ENCODE results near the gene ADCY10.

The ADCY10 gene

GRCh38 chr1:167916766-167917511, 3.0 kb upstream of the ADCY10 start:
- TF ChIP-seq, protein P1, sequence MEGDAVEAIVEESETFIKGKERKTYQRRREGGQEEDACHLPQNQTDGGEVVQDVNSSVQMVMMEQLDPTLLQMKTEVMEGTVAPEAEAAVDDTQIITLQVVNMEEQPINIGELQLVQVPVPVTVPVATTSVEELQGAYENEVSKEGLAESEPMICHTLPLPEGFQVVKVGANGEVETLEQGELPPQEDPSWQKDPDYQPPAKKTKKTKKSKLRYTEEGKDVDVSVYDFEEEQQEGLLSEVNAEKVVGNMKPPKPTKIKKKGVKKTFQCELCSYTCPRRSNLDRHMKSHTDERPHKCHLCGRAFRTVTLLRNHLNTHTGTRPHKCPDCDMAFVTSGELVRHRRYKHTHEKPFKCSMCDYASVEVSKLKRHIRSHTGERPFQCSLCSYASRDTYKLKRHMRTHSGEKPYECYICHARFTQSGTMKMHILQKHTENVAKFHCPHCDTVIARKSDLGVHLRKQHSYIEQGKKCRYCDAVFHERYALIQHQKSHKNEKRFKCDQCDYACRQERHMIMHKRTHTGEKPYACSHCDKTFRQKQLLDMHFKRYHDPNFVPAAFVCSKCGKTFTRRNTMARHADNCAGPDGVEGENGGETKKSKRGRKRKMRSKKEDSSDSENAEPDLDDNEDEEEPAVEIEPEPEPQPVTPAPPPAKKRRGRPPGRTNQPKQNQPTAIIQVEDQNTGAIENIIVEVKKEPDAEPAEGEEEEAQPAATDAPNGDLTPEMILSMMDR (IDR thresholded peaks at IDR 0.05), result no peak
- H3K27me3 ChIP-seq, result no peaks in the 10 kb centered on the region
- intact Hi-C loops (cut with DNase I; ENCODE audit: low total_unique reads), result no loop called here

GRCh38 chr1:167915569-167915968, 1.6 kb upstream of the ADCY10 start:
- no peaks in the 10 kb centered on the region for H3K27me3 ChIP-seq
- H3K4me1 ChIP-seq, result peaks cover 0 to 7% (median 3%) of the 10 kb centered on the region in 4 donors
- H3K9me3 ChIP-seq, result no peaks in the 10 kb centered on the region
- TF ChIP-seq, protein P1 (IDR thresholded peaks at IDR 0.05), result no peak
- no peak for DNase-seq
- H3K36me3 ChIP-seq, result peaks cover 0 to 33% (median 7%) of the 10 kb centered on the region in 3 donors
- no peak overlapping the region for H3K27ac ChIP-seq
- no peak overlapping the region for H3K4me3 ChIP-seq
- intact Hi-C loops (cut with DNase I; ENCODE audit: low total_unique reads), result no loop called here

More at GRCh38 chr1:167916766-167917511, 3.0 kb upstream of the ADCY10 start:
- Histone ChIP-seq H3K4me1 (peaks cover 0 to 9% (median 0%) of the 10 kb centered on the region in 4 donors), H3K4me3 (no peak overlapping the region), H3K9me3 (no peaks in the 10 kb centered on the region), H3K36me3 (peaks cover 0 to 33% (median 7%) of the 10 kb centered on the region in 3 donors), H3K27ac (no peak overlapping the region)
- DNase-seq, result no peak

- intact Hi-C loops (cut with DNase I; ENCODE audit: low total_unique reads), result no loop called here
- Histone ChIP-seq H3K9me3 (no peaks in the 10 kb centered on the region), H3K4me1 (peaks cover 0 to 7% (median 3%) of the 10 kb centered on the region in 4 donors), H3K36me3 (peaks cover 0 to 19% (median 0%) of the 10 kb centered on the region in 3 donors), H3K27me3 (no peaks in the 10 kb centered on the region), H3K27ac (no peak overlapping the region), H3K4me3 (no peak overlapping the region)
- DNase-seq, result no peak
- TF ChIP-seq, protein P1 (IDR thresholded peaks at IDR 0.05), result no peak
These were observed 1.6 kb downstream of the ADCY10 start for GRCh38 chr1:167912294-167912693.

GRCh38 chr1:167911413-167911812, 2.5 kb downstream of the ADCY10 start:
- Histone ChIP-seq H3K36me3 (peaks cover 0 to 13% (median 0%) of the 10 kb centered on the region in 3 donors), H3K4me1 (peaks cover 0 to 7% (median 3%) of the 10 kb centered on the region in 4 donors), H3K4me3 (no peak overlapping the region), H3K27me3 (no peaks in the 10 kb centered on the region), H3K9me3 (no peaks in the 10 kb centered on the region), H3K27ac (no peak overlapping the region)
- no peak for DNase-seq
- TF ChIP-seq, protein P1 (IDR thresholded peaks at IDR 0.05), result no peak
- intact Hi-C loops (cut with DNase I; ENCODE audit: low total_unique reads), result no loop called here

- TF ChIP-seq, protein P1 (IDR thresholded peaks at IDR 0.05), result no peak
- H3K9me3 ChIP-seq, result no peaks in the 10 kb centered on the region
These were observed 3.4 kb downstream of the ADCY10 start for GRCh38 chr1:167910530-167910929.

More at GRCh38 chr1:167910530-167910929, 3.4 kb downstream of the ADCY10 start:
- no peak for DNase-seq
- Histone ChIP-seq H3K36me3 (peaks cover 0 to 4% (median 0%) of the 10 kb centered on the region in 3 donors), H3K4me1 (peaks cover 0 to 7% (median 3%) of the 10 kb centered on the region in 4 donors), H3K27ac (no peak overlapping the region), H3K4me3 (no peak overlapping the region), H3K27me3 (no peaks in the 10 kb centered on the region)
- intact Hi-C loops (cut with DNase I; ENCODE audit: low total_unique reads), result no loop called here
